GM21529 (cell line): ENCODE data around the gene PAXX.
"Not testable (repeated sequence)": the region's sequence is repeated elsewhere in the genome, so short reads cannot be mapped to it uniquely, and the experiment has no call there.

ENCODE experiments used
- ATAC-seq: cut with Tn5 transposase; IDR thresholded peaks from one replicate; pipeline ENCODE4 v1.9.1; 2021; ENCODE audit not compliant: unreplicated experiment

The PAXX gene

GRCh38 chr9:137000177-137000930 is 8.1 kb downstream of the PAXX start:
- ATAC-seq = peak; percentile 76

GRCh38 chr9:137001857-137002645 is 9.8 kb downstream of the PAXX start:
- no peak for ATAC-seq

- ATAC-seq = no peak
Observed at GRCh38 chr9:137002646-137003041, 10.4 kb downstream of the PAXX start.

GRCh38 chr9:137004285-137004684 is 12.1 kb downstream of the PAXX start:
- not testable (repeated sequence) for ATAC-seq

- no peak for ATAC-seq
Observed at GRCh38 chr9:137006116-137007003, 14.1 kb downstream of the PAXX start.

- no peak for ATAC-seq
Observed at GRCh38 chr9:137007108-137007815, 15.0 kb downstream of the PAXX start.

- no peak for ATAC-seq
Observed at GRCh38 chr9:137007816-137008270, 15.6 kb downstream of the PAXX start.

- no peak for ATAC-seq
Observed at GRCh38 chr9:137008312-137008711, 16.1 kb downstream of the PAXX start.

GRCh38 chr9:137009217-137009616 is 17.0 kb downstream of the PAXX start:
- ATAC-seq = no peak

GRCh38 chr9:137009938-137010732 is 17.9 kb downstream of the PAXX start:
- ATAC-seq = no peak

- ATAC-seq = no peak
Observed at GRCh38 chr9:137011156-137011555, 18.9 kb downstream of the PAXX start.

GRCh38 chr9:137011907-137012675 is 19.9 kb downstream of the PAXX start:
- no peak for ATAC-seq

GRCh38 chr9:137012694-137013570 is 20.7 kb downstream of the PAXX start:
- ATAC-seq = no peak

- no peak for ATAC-seq
Observed at GRCh38 chr9:137013571-137013940, 21.3 kb downstream of the PAXX start.

- ATAC-seq = no peak
Observed at GRCh38 chr9:137014166-137014565, 21.9 kb downstream of the PAXX start.

GRCh38 chr9:137014776-137015539 is 22.7 kb downstream of the PAXX start:
- no peak for ATAC-seq

- ATAC-seq = no peak
Observed at GRCh38 chr9:137015540-137015930, 23.3 kb downstream of the PAXX start.
